Parathyroid adenoma (tissue), 2 donors: ENCODE measurements around the gene FYB1.
"Not testable (repeated sequence)": the region's sequence is repeated elsewhere in the genome, so short reads cannot be mapped to it uniquely, and the experiment has no call there.

Experiments used
- H2AFZ ChIP-seq: fragments of 300-600 bp; sonication (generic); one replicate; pipeline ENCODE4 v1.7.0; 2017; ENCODE audit warnings: antibody characterized with exemption, mild to moderate bottlenecking
- H3K27ac ChIP-seq: fragments of 300-600 bp; sonication (generic); one replicate; pipeline ENCODE4 v1.7.0; 2017
- H3K27me3 ChIP-seq: fragments of 300-600 bp; sonication (generic); one replicate; pipeline ENCODE4 v1.7.0; 2017; ENCODE audit warnings: low read length; ENCODE audit not compliant: control insufficient read depth, insufficient read depth
- H3K36me3 ChIP-seq: fragments of 300-600 bp; sonication (generic); one replicate; pipeline ENCODE4 v1.7.0; 2017; ENCODE audit warnings: low read length; ENCODE audit not compliant: control insufficient read depth, insufficient read depth
- H3K4me1 ChIP-seq: fragments of 300-600 bp; sonication (generic); one replicate; pipeline ENCODE4 v1.7.0; 2017; ENCODE audit warnings: control low read depth
- H3K4me2 ChIP-seq: fragments of 300-600 bp; sonication (generic); one replicate; pipeline ENCODE4 v1.7.0; 2017; ENCODE audit warnings: low read length
- H3K4me3 ChIP-seq: fragments of 300-600 bp; sonication (generic); one replicate; pipeline ENCODE4 v1.7.0; 2017; ENCODE audit warnings: low read depth, low read length
- H3K79me2 ChIP-seq: fragments of 300-600 bp; sonication (generic); one replicate; pipeline ENCODE4 v1.7.0; 2017; ENCODE audit warnings: control low read depth
- H3K9ac ChIP-seq: fragments of 300-600 bp; sonication (generic); one replicate; pipeline ENCODE4 v1.7.0; 2017; ENCODE audit warnings: mild to moderate bottlenecking
- H3K9me3 ChIP-seq: fragments of 300-600 bp; sonication (generic); one replicate; pipeline ENCODE4 v1.7.0; 2017; ENCODE audit warnings: low read length; ENCODE audit not compliant: control insufficient read depth
- TF ChIP-seq, protein P1 (sequence below): fragments of 300-600 bp; sonication (generic); IDR thresholded peaks from one replicate; pipeline ENCODE4 v1.7.0; 2017; ENCODE audit warnings: antibody characterized with exemption, mild to moderate bottlenecking
- donor health status: primary hyperparathyroidism.

Gene FYB1

DNA sequence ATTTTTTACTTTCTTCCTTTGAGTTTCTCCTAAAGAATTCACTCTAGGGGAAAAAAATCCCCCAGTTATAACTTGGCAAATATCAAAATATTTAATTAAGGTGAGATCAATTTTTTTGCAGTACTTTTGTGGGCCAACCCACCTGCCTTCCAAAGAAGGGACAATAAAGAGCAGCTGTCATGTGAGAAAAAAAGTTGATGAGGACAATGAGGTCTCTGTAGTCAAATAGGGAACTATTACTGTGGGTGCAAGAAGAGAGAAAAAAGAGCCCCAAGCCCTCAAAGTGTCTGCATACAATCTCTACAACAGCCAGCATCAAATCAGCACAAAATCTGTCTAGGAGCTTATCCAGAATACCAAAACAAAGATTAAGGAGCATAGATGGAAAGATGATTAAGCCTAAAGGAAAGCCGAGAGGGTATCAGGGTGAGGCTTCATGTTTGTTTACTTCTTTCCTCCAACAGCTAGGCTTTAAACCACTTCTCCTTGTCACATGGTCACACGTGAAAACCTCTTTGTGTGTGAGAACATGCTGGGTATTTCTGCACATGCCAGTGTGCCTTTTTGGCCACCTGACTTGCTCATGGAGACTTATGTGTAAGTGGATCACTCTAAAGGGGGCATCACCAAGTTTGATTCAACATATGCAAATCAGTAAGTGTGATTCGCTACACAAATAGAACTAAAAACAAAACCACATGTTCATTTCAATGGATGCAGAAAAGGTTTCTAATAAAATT, 19.2 kb upstream of the FYB1 start:
- Histone ChIP-seq H3K9me3 (no peaks in the 10 kb centered on the region), H3K9ac (no peak overlapping the region)
- TF ChIP-seq, protein P1, sequence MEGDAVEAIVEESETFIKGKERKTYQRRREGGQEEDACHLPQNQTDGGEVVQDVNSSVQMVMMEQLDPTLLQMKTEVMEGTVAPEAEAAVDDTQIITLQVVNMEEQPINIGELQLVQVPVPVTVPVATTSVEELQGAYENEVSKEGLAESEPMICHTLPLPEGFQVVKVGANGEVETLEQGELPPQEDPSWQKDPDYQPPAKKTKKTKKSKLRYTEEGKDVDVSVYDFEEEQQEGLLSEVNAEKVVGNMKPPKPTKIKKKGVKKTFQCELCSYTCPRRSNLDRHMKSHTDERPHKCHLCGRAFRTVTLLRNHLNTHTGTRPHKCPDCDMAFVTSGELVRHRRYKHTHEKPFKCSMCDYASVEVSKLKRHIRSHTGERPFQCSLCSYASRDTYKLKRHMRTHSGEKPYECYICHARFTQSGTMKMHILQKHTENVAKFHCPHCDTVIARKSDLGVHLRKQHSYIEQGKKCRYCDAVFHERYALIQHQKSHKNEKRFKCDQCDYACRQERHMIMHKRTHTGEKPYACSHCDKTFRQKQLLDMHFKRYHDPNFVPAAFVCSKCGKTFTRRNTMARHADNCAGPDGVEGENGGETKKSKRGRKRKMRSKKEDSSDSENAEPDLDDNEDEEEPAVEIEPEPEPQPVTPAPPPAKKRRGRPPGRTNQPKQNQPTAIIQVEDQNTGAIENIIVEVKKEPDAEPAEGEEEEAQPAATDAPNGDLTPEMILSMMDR = no peak

DNA sequence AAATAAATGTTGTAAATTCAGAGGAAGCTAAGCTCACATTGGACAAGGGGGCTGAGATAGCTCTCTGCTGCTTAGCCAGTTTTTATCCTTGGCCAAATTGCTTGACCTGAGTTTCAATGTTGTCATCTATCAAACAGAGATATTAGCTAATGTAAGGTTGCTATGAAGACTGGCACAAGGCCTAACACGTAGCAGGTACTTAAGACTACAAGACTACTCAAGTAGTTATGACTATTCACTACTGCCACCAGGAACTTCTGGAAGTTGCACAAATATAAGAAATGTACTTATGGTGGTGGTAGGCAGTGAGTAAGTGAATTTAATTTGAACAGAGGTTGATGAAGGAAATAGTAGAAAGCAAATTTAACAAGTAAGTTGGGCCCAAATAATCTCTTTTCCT, 17.4 kb upstream of the FYB1 start:
- Histone ChIP-seq H3K9ac (no peak overlapping the region), H3K27me3 (no peaks in the 10 kb centered on the region), H2AFZ (no peak overlapping the region), H3K4me3 (no peak overlapping the region), H3K9me3 (no peaks in the 10 kb centered on the region), H3K36me3 (peaks cover 4% of the 10 kb centered on the region), H3K4me2 (no peak overlapping the region), H3K79me2 (no peaks in the 10 kb centered on the region), H3K27ac (no peak overlapping the region), H3K4me1 (no peaks in the 10 kb centered on the region)
- TF ChIP-seq, protein P1 = no peak

More for the DNA sequence above, 19.2 kb upstream of the FYB1 start:
- Histone ChIP-seq H3K4me3 (no peak overlapping the region), H3K27me3 (no peaks in the 10 kb centered on the region), H3K27ac (no peak overlapping the region), H3K4me1 (no peaks in the 10 kb centered on the region), H3K79me2 (no peaks in the 10 kb centered on the region), H3K4me2 (no peak overlapping the region), H3K36me3 (peaks cover 4% of the 10 kb centered on the region), H2AFZ (no peak overlapping the region)

DNA sequence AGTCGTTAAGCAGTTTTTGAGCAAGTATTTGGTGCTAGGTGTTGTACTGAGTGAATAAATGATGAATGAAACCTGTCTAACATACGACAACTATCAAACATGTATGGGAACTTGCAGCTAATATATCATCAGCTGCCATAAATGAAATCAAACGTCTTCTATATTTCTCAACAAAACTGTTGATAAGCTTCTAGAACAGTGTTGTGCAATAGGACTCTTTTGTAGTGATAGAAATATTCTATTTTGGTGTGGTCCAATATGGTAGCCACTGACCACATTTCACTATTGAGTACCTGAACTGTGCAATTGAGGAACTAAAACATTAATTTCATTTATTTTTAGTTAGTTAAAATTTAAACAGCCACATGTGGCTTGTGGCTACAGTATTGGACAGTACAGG, 16.3 kb upstream of the FYB1 start:
- Histone ChIP-seq H3K4me2 (no peak overlapping the region), H3K36me3 (no peaks in the 10 kb centered on the region), H3K4me1 (no peaks in the 10 kb centered on the region), H3K27ac (no peak overlapping the region), H3K27me3 (no peaks in the 10 kb centered on the region), H3K4me3 (no peak overlapping the region), H3K79me2 (no peaks in the 10 kb centered on the region), H2AFZ (no peak overlapping the region), H3K9me3 (no peaks in the 10 kb centered on the region), H3K9ac (no peak overlapping the region)
- TF ChIP-seq, protein P1 = no peak

DNA sequence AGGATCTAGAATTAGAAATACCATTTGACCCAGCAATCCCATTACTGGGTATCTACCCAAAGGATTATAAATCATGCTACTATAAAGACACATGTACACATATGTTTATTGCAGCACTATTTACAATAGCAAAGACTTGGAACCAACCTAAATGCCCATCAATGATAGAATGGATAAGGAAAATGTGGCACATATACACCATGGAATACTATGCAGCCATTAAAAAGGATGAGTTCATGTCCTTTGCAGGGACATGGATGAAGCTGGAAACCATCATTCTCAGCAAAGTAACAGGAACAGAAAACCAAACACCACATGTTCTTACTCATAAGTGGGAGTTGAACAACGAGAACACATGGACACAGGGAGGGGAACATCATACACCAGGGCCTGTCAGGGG, 15.1 kb upstream of the FYB1 start:
- not testable (repeated sequence) for H3K9me3 ChIP-seq

DNA sequence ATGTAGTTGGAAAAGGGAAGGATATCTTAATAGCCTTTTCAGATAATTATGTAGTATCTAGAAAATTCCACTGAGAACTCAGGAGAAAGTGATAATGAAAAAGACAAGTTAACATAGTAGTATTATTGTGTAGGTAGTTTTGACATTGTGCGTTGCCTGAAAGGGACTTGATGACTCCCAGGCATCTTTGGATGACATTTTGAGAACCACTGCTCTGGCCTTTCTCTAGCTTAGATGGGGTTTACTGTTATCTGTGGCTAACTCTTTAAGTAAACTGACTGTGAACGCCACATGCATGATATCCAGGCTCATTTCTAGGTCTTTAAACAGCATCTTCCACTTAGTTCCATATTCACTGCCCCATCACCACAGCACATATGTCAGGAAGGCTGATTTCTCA, 14.4 kb upstream of the FYB1 start:
- H3K27ac ChIP-seq = no peak overlapping the region
- H3K4me3 ChIP-seq = no peak overlapping the region
- H3K27me3 ChIP-seq = no peaks in the 10 kb centered on the region
- no peak overlapping the region for H2AFZ ChIP-seq
- H3K4me1 ChIP-seq = no peaks in the 10 kb centered on the region
- TF ChIP-seq, protein P1 = no peak
- no peak overlapping the region for H3K4me2 ChIP-seq
- H3K79me2 ChIP-seq = no peaks in the 10 kb centered on the region
- H3K36me3 ChIP-seq = no peaks in the 10 kb centered on the region
- H3K9me3 ChIP-seq = no peaks in the 10 kb centered on the region
- no peak overlapping the region for H3K9ac ChIP-seq

More for the DNA sequence above, 15.1 kb upstream of the FYB1 start:
- H3K4me2 ChIP-seq, H3K79me2 ChIP-seq, H3K36me3 ChIP-seq, H3K4me3 ChIP-seq, H3K27ac ChIP-seq, H2AFZ ChIP-seq, H3K4me1 ChIP-seq, H3K9ac ChIP-seq, H3K27me3 ChIP-seq: not testable (repeated sequence)
